HG03342 (cell line): ENCODE measurements around the gene PTX4.

ENCODE experiments used
- ATAC-seq: cut with Tn5 transposase; IDR thresholded peaks from one replicate; pipeline ENCODE4 v1.9.1; 2021; ENCODE audit warnings: mild to moderate bottlenecking, moderate library complexity; ENCODE audit not compliant: unreplicated experiment

The PTX4 gene

GRCh38 chr16:1501630-1502029 is 12.9 kb upstream of the PTX4 start:
- no peak for ATAC-seq

DNA sequence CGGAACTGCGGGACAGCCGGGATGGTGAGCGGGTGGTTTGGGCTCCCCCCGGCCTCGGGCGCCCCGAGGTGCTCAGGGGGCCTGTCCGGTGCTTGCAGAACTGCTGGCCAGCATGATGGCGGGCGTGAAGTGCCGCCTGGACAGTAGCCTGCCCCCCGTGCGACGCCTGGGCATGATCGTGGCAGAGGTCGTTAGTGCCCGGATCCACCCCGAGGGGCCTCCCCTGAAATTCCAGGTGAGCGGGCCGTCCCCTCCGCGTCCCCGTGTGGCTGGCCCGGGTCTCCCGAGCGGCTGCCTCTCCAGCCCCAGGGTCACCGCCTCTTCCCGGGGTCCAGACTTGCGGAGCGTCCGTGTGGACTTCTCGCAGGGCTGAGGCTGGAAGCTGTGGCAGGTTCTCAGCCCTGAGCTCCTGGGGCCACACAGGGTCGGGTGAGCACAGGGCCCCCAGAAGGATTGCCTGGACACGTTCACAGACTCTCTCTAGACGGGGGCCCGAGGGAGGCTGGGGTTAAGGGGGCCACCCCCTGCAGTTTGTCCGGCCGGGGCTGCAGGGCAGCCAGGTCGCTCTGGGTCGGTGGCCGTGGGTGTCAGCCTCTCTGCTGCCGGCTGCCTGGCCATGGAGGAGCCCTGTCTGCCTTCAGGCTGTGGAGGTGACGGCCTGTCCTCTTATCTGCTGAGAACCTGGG is 11.9 kb upstream of the PTX4 start:
- ATAC-seq: no peak

DNA sequence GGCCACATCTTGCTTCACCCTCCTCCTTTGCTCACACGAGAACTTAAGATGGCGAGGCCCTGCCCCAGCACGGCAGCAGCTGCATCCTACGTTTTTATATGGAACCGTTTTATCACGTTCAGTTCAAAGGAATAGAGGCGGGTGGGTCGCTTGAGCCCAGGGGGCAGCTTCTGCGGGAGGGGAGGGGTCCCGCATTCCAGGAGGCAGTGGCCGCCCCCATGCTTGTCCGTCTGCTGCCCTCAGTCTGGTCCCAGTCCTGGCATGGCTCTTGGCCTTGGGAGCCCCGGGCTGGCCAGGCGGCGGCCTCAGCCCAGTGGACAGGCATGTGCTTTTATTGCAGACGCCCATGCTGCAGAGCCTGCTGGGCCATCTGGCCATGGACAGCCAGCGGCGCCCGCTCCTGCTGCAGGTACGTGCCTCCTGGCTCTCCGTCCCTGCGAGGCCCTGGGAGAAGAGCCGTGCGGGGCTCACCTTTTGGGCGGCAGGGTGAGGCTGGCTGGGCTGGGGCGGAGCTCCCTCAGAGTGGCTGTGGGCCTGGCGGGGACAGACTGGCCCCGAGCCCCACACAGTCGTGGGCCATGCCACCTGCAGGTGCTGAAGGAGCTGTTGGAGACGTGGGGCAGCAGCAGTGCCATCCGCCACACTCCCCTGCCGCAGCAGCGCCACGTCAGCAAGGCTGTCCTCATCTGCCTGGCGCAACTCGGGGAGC is 11.2 kb upstream of the PTX4 start:
- no peak for ATAC-seq

DNA sequence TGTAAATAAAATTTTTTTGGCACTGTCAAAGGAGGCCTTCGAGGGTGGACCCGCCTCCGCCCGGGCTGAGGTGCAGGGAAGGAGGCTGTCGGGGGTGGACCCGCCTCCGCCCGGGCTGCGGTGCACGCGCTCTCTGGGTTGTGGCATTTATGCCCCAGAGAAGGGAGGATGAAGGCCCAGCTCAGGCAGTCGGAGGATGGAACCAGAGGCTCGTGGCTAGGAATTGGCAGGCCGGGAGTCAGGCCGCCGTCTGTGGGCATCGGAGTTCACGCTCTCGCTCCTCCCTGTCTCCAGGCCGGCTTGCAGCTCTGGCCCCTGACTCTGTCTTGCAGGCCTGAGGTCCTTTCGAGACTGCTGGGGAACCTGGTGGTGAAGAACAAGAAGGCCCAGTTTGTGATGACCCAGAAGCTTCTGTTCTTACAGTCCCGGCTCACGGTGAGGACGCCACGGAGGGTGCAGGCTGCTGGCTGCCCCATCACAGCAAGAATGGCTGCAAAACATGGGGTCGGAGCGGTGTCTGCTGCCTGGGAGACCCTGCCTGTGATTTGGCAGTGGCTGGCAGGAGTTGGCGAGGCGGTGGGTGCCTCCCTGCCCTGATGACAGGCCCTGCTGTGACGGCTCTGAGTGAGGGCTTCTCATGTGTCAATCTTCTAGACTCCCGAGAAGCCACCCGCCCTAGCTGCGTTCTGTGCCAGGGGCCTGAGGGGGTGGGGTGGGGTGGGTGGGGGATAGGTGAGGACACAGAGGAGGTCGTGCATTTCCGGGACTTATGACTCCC is 10.3 kb upstream of the PTX4 start:
- ATAC-seq: no peak

- no peak for ATAC-seq
Measured at GRCh38 chr16:1497014-1497598, 8.4 kb upstream of the PTX4 start.

DNA sequence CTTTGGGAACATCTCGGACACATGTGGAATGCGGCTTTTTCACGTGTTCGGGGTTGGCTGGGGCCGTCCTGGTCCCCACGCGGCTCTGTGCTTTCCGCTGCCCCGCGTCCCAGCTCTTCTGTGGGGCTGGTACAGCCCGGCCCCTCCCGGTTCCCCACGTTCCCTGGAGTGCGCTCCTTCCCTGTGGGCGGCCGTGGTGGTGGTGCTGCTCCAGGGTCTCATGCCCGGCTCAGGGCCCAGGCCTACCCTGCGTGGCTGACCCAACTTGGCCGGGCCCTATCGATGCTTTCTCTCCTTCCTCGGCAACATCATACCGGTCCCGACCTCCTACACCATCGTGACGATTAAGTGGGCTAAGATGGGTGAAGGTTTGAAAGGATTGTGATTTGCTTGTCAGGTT is 7.7 kb upstream of the PTX4 start:
- ATAC-seq: no peak

DNA sequence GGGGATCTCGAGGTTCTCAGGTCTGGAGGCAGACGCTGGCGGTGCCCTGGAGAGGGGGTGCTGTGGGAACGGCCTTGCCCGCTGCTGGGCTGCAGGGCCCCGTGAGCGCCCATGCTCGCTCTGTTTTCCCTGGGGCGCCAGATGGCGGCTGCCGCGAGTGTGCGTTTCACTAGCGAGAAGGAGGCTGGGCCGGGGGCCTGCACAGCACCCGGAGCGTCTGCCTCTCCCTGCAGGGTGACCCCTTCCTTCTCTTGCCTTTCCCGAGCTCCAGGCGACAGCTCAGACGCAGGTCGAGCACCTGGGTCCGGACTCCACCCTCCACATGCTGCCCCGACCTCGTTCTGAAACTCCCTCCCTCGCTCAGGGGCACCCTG is 7.1 kb upstream of the PTX4 start:
- no peak for ATAC-seq

- no peak for ATAC-seq
Measured at GRCh38 chr16:1495211-1495888, 6.6 kb upstream of the PTX4 start.

GRCh38 chr16:1494711-1495110 is 6.0 kb upstream of the PTX4 start:
- ATAC-seq: no peak

DNA sequence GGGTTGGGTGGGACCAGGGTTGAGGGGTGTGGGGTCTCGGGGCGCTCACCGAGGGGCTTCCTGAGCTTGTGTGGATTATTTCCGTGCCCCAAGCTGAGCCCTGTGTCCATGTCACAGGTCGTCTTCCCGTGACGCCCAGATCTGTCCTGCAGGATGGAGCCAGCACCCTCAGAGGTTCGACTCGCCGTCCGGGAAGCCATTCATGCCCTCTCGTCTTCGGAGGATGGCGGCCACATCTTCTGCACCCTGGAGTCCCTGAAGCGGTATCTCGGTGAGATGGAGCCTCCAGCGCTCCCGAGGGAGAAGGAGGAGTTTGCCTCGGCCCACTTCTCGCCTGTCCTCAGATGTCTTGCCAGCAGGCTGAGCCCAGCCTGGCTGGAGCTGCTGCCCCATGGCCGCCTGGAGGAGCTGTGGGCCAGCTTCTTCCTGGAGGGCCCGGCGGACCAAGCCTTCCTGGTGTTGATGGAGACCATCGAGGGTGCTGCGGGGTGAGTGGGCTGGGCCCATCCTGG is 5.4 kb upstream of the PTX4 start:
- ATAC-seq: no peak

DNA sequence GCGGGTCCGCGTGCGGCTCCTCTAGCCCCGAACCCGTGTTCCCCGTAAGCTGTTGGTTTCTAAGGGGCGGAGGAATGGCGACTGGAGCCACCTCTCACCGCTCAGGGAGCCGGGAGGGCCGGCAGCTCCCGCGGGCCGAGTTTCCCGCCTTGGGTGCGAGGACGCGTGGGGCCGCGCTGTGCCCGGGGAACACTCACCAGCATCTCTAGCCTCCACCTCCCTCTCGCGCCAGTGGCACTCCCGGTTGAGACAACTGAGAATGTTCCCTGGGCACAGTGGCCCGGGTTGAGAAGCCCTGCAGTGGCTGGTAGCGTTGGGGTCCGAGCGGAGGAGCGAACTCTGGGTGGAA is 5.0 kb upstream of the PTX4 start:
- no peak for ATAC-seq

DNA sequence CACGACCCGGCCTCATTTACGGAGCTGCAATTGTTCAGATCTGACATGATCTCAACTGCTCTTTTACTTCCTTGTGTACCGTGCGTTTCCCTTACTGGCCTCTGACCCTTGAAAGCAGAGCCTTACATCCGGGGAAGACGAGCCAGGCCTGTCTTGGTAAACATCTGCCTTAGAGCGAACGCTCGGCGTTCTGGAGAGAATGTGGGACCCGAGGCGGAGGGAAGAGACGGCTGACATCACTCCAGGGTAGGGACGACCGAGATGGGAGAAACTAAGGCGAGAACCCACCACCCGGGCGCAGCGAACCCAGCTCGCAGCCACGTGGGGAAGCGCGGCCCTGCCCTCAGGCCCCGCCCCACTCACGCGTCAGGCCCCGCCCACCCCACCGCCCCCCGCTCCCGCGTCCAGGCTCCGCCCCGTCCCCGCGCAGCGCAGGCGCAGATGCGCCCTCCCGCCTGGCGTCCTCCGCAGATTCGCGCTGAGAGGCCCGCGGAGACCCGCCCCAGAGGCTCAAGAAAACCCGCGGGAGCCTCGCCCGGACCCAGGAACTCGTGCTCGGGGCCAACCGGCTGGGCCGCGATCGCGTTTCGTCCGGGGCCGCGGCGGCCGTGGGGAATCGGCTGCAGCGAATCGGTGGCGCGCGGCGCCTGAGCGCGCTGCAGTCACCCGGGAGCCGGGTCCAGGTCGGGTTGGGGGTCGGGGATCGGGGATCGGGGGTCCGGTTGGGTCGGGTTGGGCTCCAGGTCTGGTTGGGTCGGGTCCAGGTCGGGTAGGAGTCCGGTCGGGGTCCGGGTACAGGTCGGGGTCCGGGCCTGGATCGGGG is 4.4 kb upstream of the PTX4 start, which contains the start of gene TELO2:
TELO2 (plus strand) TSS at position 438 of the 823 bp plus-strand sequence. CDS start 922 bp downstream, outside the sequence.
- peak; percentile 68 for ATAC-seq

GRCh38 chr16:1492082-1492922 is 3.6 kb upstream of the PTX4 start:
- ATAC-seq: no peak

DNA sequence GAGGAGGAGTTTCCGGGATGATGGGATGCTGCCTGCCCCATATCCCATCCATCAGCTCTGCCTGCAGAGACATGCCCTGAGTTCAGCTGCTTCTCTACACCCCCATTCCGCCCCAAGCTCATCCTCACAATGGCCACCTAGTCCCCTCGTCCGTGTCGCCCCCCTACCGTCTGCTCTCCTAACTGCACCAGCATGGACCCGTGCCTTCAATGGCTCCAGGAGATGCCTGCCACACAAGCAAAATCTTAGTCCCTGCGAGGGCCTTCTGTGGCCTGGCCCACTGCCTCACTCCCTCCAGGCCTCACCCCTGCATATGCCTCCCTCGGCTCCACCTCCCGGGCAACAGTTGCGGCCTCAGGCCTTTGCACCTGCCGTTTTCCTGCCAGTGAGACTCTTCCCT is 2.6 kb upstream of the PTX4 start:
- no peak for ATAC-seq

DNA sequence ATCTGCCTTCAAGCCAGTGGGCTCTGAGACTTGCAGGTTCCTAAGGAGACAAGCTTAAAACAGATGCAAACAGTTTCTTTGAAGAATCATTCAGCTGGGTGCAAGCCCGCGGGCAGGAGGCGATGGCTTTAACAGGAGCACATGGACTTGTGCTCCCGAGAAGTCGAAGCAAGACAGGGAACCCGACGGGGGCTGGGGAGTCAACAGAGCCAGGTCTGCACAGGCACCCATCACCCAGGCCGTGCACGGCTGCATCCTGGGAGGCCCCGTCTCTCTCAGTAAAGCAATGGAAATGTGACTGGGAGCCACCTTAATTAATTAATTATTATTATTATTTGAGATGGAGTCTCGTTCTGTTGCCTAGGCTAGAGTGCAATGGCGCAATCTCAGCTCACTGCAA is 333 bp upstream of the PTX4 start:
- no peak for ATAC-seq

- ATAC-seq: no peak
Measured at GRCh38 chr16:1488054-1488601, 616 bp downstream of the PTX4 start.

- ATAC-seq: no peak
Measured at GRCh38 chr16:1487395-1488053, 1.2 kb downstream of the PTX4 start.
